ENCODE results near the gene AASDH.

DNA sequence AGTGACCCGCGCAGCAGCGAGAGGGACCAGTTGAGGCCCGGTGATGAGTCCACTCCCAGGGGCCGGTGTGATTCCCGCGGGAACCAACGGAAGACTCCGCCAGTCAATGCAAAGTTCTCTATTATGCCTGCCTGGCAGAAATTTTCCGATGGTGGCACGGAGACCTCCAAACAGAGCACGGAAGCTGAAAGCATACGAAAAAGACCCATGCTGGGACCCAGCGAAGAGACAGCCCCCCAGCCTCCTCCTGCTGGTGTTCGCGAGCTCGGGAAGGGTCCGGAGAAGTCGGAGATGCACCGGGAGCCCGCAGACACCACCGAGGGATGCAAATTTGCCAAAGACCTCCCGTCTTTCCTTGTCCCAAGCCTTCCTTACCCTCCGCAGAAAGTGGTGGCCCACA, 71.7 kb downstream of the AASDH start:
- TF ChIP-seq, protein P1, sequence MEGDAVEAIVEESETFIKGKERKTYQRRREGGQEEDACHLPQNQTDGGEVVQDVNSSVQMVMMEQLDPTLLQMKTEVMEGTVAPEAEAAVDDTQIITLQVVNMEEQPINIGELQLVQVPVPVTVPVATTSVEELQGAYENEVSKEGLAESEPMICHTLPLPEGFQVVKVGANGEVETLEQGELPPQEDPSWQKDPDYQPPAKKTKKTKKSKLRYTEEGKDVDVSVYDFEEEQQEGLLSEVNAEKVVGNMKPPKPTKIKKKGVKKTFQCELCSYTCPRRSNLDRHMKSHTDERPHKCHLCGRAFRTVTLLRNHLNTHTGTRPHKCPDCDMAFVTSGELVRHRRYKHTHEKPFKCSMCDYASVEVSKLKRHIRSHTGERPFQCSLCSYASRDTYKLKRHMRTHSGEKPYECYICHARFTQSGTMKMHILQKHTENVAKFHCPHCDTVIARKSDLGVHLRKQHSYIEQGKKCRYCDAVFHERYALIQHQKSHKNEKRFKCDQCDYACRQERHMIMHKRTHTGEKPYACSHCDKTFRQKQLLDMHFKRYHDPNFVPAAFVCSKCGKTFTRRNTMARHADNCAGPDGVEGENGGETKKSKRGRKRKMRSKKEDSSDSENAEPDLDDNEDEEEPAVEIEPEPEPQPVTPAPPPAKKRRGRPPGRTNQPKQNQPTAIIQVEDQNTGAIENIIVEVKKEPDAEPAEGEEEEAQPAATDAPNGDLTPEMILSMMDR (IDR thresholded peaks at IDR 0.05), result no peak
- TF ChIP-seq POLR2A (IDR thresholded peaks at IDR 0.05; ENCODE audit: low read length), result no peak
- TF ChIP-seq, protein P2, sequence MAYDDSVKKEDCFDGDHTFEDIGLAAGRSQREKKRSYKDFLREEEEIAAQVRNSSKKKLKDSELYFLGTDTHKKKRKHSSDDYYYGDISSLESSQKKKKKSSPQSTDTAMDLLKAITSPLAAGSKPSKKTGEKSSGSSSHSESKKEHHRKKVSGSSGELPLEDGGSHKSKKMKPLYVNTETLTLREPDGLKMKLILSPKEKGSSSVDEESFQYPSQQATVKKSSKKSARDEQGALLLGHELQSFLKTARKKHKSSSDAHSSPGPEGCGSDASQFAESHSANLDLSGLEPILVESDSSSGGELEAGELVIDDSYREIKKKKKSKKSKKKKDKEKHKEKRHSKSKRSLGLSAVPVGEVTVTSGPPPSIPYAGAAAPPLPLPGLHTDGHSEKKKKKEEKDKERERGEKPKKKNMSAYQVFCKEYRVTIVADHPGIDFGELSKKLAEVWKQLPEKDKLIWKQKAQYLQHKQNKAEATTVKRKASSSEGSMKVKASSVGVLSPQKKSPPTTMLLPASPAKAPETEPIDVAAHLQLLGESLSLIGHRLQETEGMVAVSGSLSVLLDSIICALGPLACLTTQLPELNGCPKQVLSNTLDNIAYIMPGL (CRISPR knock-in tag; IDR thresholded peaks at IDR 0.05; ENCODE audit: borderline replicate concordance), result no peak
- TF ChIP-seq RARB (CRISPR knock-in tag; IDR thresholded peaks at IDR 0.05), result no peak
- no peak for TF ChIP-seq MAFK (IDR thresholded peaks at IDR 0.05; ENCODE audit: partially characterized antibody)
